22Rv1 (cell line): ENCODE measurements around the gene KYNU.

Source experiments
- ZFX ChIP-seq: fragments of 450-650 bp; IDR thresholded peaks from 2 replicates; pipeline ENCODE4 v1.6.1; 2017; ENCODE audit warnings: antibody characterized with exemption, borderline replicate concordance
- TF ChIP-seq, protein P1 (sequence below): fragments of 450-650 bp; IDR thresholded peaks from 2 replicates; pipeline ENCODE4 v1.5.1; 2017; ENCODE audit warnings: mild to moderate bottlenecking

DNA sequence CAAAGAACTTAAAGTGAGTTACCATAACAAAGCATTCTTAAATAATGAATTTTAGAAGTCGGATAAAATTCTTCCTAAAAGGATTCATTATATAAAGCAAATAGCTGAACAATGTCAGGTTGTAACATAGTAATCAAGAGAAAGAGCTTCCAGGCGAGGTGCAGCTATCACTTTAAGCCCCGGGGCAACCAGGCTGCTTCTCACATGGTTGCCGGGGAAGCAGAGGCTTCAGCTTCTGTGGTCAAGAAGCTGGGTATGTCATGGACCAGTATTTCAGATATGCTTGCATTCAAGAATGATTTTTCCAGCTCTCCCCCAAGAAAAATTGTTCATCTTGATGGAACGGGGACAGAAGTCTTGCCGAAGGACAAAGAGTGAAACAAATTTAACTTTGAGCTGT is 23.6 kb upstream of the KYNU start:
- TF ChIP-seq, protein P1, sequence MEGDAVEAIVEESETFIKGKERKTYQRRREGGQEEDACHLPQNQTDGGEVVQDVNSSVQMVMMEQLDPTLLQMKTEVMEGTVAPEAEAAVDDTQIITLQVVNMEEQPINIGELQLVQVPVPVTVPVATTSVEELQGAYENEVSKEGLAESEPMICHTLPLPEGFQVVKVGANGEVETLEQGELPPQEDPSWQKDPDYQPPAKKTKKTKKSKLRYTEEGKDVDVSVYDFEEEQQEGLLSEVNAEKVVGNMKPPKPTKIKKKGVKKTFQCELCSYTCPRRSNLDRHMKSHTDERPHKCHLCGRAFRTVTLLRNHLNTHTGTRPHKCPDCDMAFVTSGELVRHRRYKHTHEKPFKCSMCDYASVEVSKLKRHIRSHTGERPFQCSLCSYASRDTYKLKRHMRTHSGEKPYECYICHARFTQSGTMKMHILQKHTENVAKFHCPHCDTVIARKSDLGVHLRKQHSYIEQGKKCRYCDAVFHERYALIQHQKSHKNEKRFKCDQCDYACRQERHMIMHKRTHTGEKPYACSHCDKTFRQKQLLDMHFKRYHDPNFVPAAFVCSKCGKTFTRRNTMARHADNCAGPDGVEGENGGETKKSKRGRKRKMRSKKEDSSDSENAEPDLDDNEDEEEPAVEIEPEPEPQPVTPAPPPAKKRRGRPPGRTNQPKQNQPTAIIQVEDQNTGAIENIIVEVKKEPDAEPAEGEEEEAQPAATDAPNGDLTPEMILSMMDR, result no peak
- no peak for TF ChIP-seq ZFX
